HFFc6 (cell line): ENCODE measurements around the gene MED13L. TPM values are rescaled to one million over a fixed set of nuclear protein-coding genes. Genes with fewer than 3 reads are reported as not detected.

Experiments
- DNase-seq: peaks from one replicate; pipeline ENCODE4 v3.0.0-alpha.2; 2018
- H3K27ac Mint-ChIP-seq: 2 replicates; pipeline ENCODE4 v1.8.0; 2020; ENCODE audit warnings: mild to moderate bottlenecking, mixed read lengths
- H3K27me3 Mint-ChIP-seq: 2 replicates; pipeline ENCODE4 v1.8.0; 2021; ENCODE audit warnings: mild to moderate bottlenecking, moderate library complexity, mixed read lengths; ENCODE audit not compliant: insufficient read depth
- H3K36me3 Mint-ChIP-seq: 2 replicates; pipeline ENCODE4 v1.8.0; 2021; ENCODE audit warnings: low read depth, mixed read lengths
- H3K4me1 Mint-ChIP-seq: 2 replicates; pipeline ENCODE4 v1.8.0; 2020; ENCODE audit warnings: low read depth, mixed read lengths
- H3K4me3 Mint-ChIP-seq: 2 replicates; pipeline ENCODE4 v1.8.0; 2020; ENCODE audit warnings: mild to moderate bottlenecking, moderate library complexity, mixed read lengths
- H3K9me3 Mint-ChIP-seq: 2 replicates; pipeline ENCODE4 v1.8.0; 2020; ENCODE audit warnings: mild to moderate bottlenecking, mixed read lengths
- CTCF ChIP-seq: fragments of 200-600 bp; sonication (generic); IDR thresholded peaks from 2 replicates; pipeline ENCODE4 v1.5.0; 2021; ENCODE audit warnings: antibody characterized with exemption, mild to moderate bottlenecking
- total RNA-seq, 6 experiments: library from RNA; stranded (reverse); fragmentation: NEBNext Ultra II Directional; extraction: Animal tissue kit (Norgen Biotek cat#: 25700); gene quantifications; 2 replicates in 1 of 6; 3 replicates in 5 of 6; pipeline ENCODE4 v1.2.3, GENCODE V29; 2021

The MED13L gene
- total RNA-seq, 6 experiments from 2014 or later: 74.5 to 84.2 (median 77.7) TPM

GRCh38 chr12:116317139-116317538 is 39.6 kb upstream of the MED13L start:
- Mint-ChIP-seq H3K4me1 (peaks cover 46% of the 10 kb centered on the region), H3K27me3 (peaks cover 9% of the 10 kb centered on the region), H3K4me3 (no peak overlapping the region), H3K9me3 (no peaks in the 10 kb centered on the region), H3K36me3 (no peaks in the 10 kb centered on the region), H3K27ac (peak overlapping the region; percentile 16; the same call in 1 of the 2 replicates)
- no peak for DNase-seq
- no peak for TF ChIP-seq CTCF

- H3K4me3 Mint-ChIP-seq: no peak overlapping the region
- no peak for DNase-seq
- peaks cover 8% of the 10 kb centered on the region for H3K9me3 Mint-ChIP-seq
- H3K27me3 Mint-ChIP-seq: peaks cover 9% of the 10 kb centered on the region
- peaks cover 25% of the 10 kb centered on the region for H3K4me1 Mint-ChIP-seq
- H3K36me3 Mint-ChIP-seq: peaks cover 10% of the 10 kb centered on the region
- TF ChIP-seq CTCF: no peak
- H3K27ac Mint-ChIP-seq: no peak overlapping the region
Measured at GRCh38 chr12:116314477-116314876, 37.0 kb upstream of the MED13L start.

GRCh38 chr12:116313194-116313927 is 35.9 kb upstream of the MED13L start:
- no peak for DNase-seq
- Mint-ChIP-seq H3K4me3 (no peak overlapping the region), H3K27ac (no peak overlapping the region), H3K36me3 (peaks cover 13% of the 10 kb centered on the region), H3K4me1 (peaks cover 14% of the 10 kb centered on the region), H3K27me3 (peaks cover 9% of the 10 kb centered on the region), H3K9me3 (peaks cover 11% of the 10 kb centered on the region)
- TF ChIP-seq CTCF: no peak

GRCh38 chr12:116310082-116310481 is 32.6 kb upstream of the MED13L start:
- Mint-ChIP-seq H3K4me3 (no peak overlapping the region), H3K4me1 (peaks cover 9% of the 10 kb centered on the region), H3K36me3 (peaks cover 13% of the 10 kb centered on the region), H3K27ac (no peak overlapping the region), H3K9me3 (peaks cover 11% of the 10 kb centered on the region), H3K27me3 (peaks cover 5% of the 10 kb centered on the region)
- DNase-seq: no peak
- TF ChIP-seq CTCF: no peak

GRCh38 chr12:116309343-116309742 is 31.9 kb upstream of the MED13L start:
- Mint-ChIP-seq H3K27me3 (peaks cover 5% of the 10 kb centered on the region), H3K36me3 (peaks cover 13% of the 10 kb centered on the region), H3K27ac (no peak overlapping the region), H3K4me3 (no peak overlapping the region), H3K4me1 (peaks cover 9% of the 10 kb centered on the region), H3K9me3 (peaks cover 11% of the 10 kb centered on the region)
- DNase-seq: no peak
- TF ChIP-seq CTCF: no peak
